Activated T-helper 17 cell treated with anti-CD3 and anti-CD28 coated beads, Interleukin-2, amount 50 U/mL, for 72 hours (primary cell): ENCODE results near the gene DNAJC30. TPM values are rescaled to one million over a fixed set of nuclear protein-coding genes. Genes with fewer than 3 reads are reported as not detected.
"Not testable (repeated sequence)": the region's sequence is repeated elsewhere in the genome, so short reads cannot be mapped to it uniquely, and the experiment has no call there.

ENCODE experiments used
- ATAC-seq: fragments of 150-1000 bp; cut with Tn5 transposase; replicated peaks from 2 replicates; pipeline ENCODE4 v1.10.0; 2021; ENCODE audit warnings: mild to moderate bottlenecking, moderate library complexity
- H3K27ac Mint-ChIP-seq: one replicate; pipeline ENCODE4 v1.8.0; 2022; ENCODE audit warnings: mixed read lengths
- H3K27me3 Mint-ChIP-seq: one replicate; pipeline ENCODE4 v1.8.0; 2022; ENCODE audit warnings: mixed read lengths
- H3K36me3 Mint-ChIP-seq: one replicate; pipeline ENCODE4 v1.8.0; 2022; ENCODE audit warnings: low read depth, mild to moderate bottlenecking, mixed read lengths
- H3K4me1 Mint-ChIP-seq: one replicate; pipeline ENCODE4 v1.8.0; 2022; ENCODE audit warnings: mixed read lengths
- H3K4me3 Mint-ChIP-seq: one replicate; pipeline ENCODE4 v1.8.0; 2022; ENCODE audit warnings: mild to moderate bottlenecking, mixed read lengths
- H3K9me3 Mint-ChIP-seq: one replicate; pipeline ENCODE4 v1.8.0; 2022; ENCODE audit warnings: mixed read lengths
- total RNA-seq, 2 donors: library from RNA; stranded (reverse); gene quantifications; one replicate each; pipeline ENCODE4 v1.2.3, GENCODE V29; 2022

DNAJC30 gene
- total RNA-seq, 2 donors from 2014 or later, result 5.3 to 7.6 TPM

DNA sequence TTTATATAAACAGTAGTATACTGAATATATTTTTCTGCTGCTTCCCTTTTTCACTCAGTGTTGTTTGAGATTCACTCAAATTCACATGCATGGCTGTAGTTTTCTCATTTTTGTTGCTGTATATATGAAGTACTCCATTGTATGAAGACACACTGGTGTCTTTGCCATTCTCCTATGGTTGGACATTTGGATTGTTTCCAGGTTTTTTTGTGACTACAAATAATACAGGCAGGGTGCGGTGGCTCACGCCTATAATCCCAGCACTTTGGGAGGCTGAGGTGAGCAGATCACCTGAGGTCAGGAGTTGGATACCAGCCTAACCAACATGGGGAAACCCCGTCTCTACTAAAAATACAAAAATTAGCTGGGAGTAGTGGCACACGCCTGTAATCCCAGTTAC is 22.7 kb downstream of the DNAJC30 start:
- H3K4me1 Mint-ChIP-seq, ATAC-seq, H3K27ac Mint-ChIP-seq, H3K9me3 Mint-ChIP-seq, H3K4me3 Mint-ChIP-seq, H3K36me3 Mint-ChIP-seq: not testable (repeated sequence)
- H3K27me3 Mint-ChIP-seq, result peaks cover 23% of the 10 kb centered on the region

DNA sequence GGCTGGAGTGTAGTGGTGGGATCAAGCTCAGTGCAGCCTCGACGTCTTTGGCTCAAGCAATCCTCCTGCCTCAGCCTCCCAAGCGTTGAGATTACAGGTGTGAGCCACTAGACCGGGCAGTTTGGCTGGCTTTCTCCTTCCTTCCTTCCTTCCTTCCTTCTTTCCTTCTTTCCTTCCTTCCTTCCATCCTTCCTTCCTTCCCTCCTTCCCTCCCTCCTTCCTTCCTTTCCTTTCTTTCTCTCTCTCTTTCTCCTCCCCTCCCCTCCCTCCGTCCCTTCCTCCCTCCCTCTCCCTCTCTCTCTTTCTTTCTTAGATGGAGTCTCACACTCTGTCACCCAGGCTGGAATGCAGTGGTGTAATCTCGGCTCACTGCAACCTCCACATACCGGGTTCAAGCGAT is 23.3 kb downstream of the DNAJC30 start:
- Mint-ChIP-seq H3K9me3 (no peaks in the 10 kb centered on the region), H3K4me1 (peaks cover 9% of the 10 kb centered on the region), H3K27me3 (peaks cover 24% of the 10 kb centered on the region), H3K27ac (no peak overlapping the region), H3K4me3 (no peak overlapping the region), H3K36me3 (no peaks in the 10 kb centered on the region)
- no peak for ATAC-seq

DNA sequence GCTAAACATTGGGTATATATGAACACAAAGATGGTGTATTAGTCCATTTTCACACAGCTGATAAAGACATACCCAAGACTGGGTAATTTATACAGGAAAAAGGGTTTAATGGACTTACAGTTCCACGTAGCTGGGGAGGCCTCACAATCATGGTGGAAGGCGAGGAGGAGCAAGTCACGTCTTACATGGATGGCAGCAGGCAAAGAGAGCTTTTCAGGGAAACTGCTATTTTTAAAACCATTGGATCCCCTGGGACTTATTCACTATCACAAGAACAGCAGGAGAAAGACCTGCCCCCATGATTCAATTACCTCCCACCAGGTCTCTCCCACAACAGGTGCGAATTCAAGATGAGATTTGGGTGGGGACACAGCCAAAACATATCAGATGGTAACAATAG is 27.9 kb downstream of the DNAJC30 start:
- not testable (repeated sequence) for H3K36me3 Mint-ChIP-seq, H3K4me1 Mint-ChIP-seq, H3K4me3 Mint-ChIP-seq, H3K27ac Mint-ChIP-seq, ATAC-seq, H3K9me3 Mint-ChIP-seq
- H3K27me3 Mint-ChIP-seq, result peaks cover 20% of the 10 kb centered on the region

DNA sequence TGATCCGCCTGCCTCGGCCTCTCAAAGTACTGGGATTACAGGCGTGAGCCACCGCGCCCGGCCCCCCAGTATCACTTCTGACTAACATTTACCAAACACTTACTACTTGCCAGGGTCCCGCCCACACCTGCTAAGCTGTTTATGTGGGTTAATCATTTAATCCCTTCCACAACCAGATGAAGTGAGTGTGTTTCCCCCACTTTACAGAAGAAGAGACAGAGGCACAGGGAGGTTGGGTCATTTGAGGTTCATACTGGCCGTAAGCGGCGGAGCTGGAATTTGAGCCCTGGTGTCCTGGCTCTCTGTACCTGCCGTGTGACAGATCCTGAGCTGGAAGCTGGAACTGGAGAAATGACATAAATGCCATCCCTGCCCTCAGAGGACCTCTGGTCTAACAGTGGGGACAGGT is 30.7 kb downstream of the DNAJC30 start:
- ATAC-seq, result no peak
- H3K27ac Mint-ChIP-seq, result no peak overlapping the region
- peaks cover 38% of the 10 kb centered on the region for H3K27me3 Mint-ChIP-seq
- no peak overlapping the region for H3K4me3 Mint-ChIP-seq
- peaks cover 16% of the 10 kb centered on the region for H3K4me1 Mint-ChIP-seq
- H3K36me3 Mint-ChIP-seq, result no peaks in the 10 kb centered on the region
- H3K9me3 Mint-ChIP-seq, result no peaks in the 10 kb centered on the region

DNA sequence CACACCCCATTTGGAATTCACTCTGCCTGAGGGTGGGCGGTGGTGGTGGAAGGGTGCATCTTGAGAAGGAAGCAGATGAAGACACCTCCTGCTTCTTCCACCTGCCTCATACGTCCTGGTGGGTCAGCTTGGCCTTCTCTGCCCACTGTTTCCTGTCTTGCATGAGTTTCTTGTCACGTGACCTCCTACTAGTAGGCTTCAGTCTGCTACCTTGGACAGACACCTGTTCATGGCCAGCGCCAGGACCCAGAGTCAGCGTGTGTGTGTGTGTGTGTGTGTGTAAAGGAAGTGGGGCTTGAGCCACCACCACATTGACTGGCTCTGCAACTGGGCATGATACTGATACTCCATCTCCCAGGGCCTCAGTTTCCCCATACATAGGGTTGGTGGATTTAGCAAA is 32.7 kb downstream of the DNAJC30 start:
- Mint-ChIP-seq H3K27ac (no peak overlapping the region), H3K36me3 (no peaks in the 10 kb centered on the region), H3K9me3 (no peaks in the 10 kb centered on the region), H3K27me3 (peaks cover 49% of the 10 kb centered on the region), H3K4me3 (no peak overlapping the region), H3K4me1 (peaks cover 16% of the 10 kb centered on the region)
- ATAC-seq, result no peak

DNA sequence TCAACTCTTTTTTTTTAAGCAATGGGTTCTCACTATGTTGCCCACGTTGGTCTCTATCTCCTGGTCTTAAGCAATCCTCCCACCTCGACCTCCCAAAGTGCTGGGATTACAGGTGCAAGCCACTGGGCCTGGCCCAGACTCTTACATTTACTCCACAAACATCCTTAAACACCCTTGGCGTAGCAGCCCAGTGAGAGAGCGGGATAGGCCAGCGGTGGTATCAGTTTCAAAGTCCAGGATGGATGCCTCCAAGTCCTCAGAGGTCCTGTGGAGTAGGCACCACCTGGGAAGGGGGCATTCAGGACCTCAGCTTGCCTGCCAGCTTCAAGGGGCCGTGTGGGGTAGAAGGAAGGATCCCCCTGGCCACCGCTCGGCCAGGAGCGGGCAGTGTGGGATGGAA is 33.7 kb downstream of the DNAJC30 start:
- ATAC-seq, result no peak
- no peak overlapping the region for H3K27ac Mint-ChIP-seq
- peaks cover 16% of the 10 kb centered on the region for H3K4me1 Mint-ChIP-seq
- peaks cover 44% of the 10 kb centered on the region for H3K27me3 Mint-ChIP-seq
- no peaks in the 10 kb centered on the region for H3K36me3 Mint-ChIP-seq
- H3K9me3 Mint-ChIP-seq, result no peaks in the 10 kb centered on the region
- H3K4me3 Mint-ChIP-seq, result peak overlapping the region; percentile 62

DNA sequence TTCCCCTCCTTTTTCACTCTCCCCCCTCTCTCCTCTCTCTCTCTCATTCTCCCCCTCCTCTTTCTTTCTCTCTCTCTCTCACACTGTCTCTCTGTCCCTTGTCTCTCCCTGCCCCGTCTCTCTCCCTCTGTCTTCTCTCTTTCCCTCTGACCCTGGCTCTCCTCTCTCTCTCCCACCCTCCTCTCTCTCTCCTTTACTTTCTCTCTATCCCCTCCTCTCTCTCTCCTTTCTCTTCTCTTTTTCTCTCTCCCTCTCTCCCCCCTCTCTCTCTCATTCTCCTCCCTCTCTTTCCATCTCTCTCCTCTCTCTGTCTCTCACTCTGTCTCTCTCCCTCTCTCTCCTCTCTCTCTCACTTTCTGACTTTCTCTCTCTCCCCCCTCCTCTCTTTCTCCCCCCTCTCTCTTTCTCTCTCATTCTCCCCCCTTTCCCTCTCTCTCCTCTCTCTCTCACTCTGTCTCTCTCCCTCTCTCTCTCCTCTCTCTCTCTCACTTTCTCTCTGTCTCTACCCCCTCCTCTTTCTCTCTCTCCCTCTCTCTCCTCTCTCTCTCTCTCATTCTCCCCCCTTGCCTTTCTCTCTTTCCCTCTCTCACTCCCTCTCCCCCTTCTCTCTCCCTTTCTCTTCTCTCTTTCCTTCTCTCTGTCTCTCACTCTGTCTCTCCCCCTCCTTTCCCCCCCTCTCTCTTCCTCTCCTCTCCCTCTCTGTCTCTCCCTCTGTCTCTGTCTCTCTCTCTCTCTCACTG is 34.5 kb downstream of the DNAJC30 start:
- Mint-ChIP-seq H3K36me3 (no peaks in the 10 kb centered on the region), H3K4me3 (peak overlapping the region; percentile 62), H3K27ac (peak overlapping the region; percentile 40), H3K9me3 (no peaks in the 10 kb centered on the region), H3K4me1 (peaks cover 16% of the 10 kb centered on the region), H3K27me3 (peaks cover 44% of the 10 kb centered on the region)
- ATAC-seq, result no peak

DNA sequence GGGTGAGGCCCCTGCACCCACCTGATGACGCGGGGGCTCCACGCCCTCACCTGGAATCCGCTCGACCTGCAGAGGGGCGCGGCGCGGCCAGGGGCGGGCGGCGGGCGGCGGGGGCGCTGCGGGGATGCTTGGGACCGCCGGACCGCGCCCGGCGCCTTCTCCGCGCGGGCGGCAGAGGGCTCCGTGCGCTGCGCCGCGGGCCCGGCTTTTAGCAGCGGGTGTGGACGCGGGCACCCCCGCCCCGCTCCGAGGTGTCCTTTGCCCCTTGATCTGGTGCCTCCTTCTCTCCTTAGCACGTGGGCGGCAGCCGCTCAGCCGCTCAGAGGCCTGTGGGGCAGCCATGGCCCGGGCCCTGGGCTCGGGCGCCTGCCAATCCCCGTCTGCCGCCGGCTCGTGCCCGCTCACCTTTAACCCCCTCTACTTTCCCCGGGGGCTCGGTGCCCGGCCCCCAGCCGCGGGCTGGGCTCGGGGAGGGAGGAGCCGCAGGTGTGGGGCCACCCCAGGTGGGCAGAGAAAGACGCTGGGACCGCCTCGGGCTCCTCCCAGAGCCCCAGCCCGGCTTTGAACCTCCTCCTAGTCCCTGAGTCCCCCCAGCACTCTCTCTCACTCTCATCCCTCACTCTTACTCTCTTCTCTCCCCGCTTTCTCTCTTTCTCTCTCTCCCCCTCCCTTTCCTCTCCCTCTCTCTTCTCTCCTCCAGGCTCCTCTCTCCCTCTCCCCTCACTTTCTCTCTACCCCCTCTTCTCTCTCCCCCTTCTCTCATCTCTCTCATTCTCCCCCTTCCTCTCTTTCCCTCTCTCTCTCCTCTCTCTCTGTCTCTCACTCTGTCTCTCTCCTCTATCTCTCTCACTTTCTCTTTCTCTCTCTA is 35.3 kb downstream of the DNAJC30 start:
- peaks cover 16% of the 10 kb centered on the region for H3K4me1 Mint-ChIP-seq
- peak overlapping the region; percentile 40 for H3K27ac Mint-ChIP-seq
- H3K27me3 Mint-ChIP-seq, result peaks cover 43% of the 10 kb centered on the region
- ATAC-seq, result peak; percentile 72
- peak overlapping the region; percentile 62 for H3K4me3 Mint-ChIP-seq
- no peaks in the 10 kb centered on the region for H3K36me3 Mint-ChIP-seq
- no peaks in the 10 kb centered on the region for H3K9me3 Mint-ChIP-seq

DNA sequence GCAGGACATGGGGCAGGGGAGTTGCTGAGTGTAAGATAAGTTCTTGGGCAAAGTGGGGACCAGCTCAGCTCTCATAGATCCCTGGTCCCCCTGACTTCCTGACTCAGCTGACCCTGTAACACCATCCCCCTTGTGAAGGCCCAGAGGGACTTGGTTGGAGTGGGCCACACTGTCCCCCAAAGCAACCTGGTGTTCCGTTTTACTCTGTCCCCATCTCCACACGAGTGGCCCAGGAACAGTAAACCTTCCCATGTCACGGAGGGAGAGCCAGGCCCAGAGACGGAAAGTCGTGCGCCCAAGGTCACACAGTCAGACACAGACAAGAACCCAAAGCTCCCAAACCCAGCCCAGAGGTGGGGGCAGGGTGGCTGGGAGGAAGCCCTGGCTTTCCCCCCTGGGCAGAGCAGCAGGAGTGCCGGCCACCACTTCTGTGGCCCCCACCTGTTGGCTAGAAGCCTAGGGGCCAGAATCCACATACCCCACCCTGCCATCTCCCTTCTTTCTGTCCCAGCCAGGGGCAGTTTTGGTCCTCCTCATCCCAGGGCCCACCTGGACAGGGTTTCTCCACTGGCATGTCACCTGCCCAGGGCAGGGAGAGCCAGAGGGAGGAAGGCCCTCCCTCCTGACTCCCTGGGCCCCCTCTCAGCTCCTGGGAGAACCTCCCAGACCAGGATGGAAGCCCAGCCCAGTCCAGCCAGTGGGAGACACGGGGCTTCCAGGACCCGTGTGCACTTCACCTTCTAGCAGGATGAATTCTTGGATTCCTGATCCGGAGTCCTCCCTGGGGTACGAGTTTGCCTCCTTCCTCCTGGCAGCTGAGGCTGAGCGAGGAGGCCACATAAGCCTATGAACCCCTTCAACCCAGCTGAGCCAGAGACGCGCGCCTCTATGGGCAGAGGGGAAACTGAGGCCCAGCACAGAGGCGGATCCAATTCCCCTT is 36.2 kb downstream of the DNAJC30 start:
- Mint-ChIP-seq H3K4me3 (no peak overlapping the region), H3K4me1 (peaks cover 16% of the 10 kb centered on the region), H3K36me3 (no peaks in the 10 kb centered on the region), H3K27ac (no peak overlapping the region), H3K27me3 (peaks cover 38% of the 10 kb centered on the region), H3K9me3 (peaks cover under 1% of the 10 kb centered on the region)
- no peak for ATAC-seq

DNA sequence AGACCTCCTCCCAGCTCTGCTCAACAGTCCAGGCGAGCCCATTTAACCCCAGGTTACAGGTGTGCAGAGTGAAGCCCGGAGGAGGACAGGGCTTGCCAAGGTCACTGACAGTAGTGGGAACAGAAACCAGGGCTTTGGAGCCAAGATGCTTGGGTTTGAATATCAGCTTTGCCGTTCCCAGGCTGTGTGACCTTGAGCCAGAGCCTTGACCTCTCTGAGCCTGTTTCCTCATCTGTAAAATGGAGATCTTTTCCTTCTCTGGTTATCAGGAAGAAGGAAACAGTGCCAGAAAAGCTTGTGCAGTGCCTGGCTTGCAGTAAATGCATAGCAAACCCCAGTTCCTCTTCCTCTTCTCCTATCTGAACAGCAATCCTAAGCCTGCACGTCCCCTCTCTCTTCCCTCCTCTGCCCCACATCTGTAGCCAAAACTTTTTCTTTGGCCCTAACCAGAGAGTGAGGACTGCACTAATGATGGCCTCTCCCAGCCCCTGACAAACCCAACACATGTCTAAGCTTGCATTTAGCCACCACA is 37.5 kb downstream of the DNAJC30 start:
- ATAC-seq, result no peak
- no peaks in the 10 kb centered on the region for H3K36me3 Mint-ChIP-seq
- peaks cover 36% of the 10 kb centered on the region for H3K27me3 Mint-ChIP-seq
- H3K27ac Mint-ChIP-seq, result no peak overlapping the region
- H3K4me1 Mint-ChIP-seq, result peaks cover 16% of the 10 kb centered on the region
- no peak overlapping the region for H3K4me3 Mint-ChIP-seq
- peaks cover 4% of the 10 kb centered on the region for H3K9me3 Mint-ChIP-seq

DNA sequence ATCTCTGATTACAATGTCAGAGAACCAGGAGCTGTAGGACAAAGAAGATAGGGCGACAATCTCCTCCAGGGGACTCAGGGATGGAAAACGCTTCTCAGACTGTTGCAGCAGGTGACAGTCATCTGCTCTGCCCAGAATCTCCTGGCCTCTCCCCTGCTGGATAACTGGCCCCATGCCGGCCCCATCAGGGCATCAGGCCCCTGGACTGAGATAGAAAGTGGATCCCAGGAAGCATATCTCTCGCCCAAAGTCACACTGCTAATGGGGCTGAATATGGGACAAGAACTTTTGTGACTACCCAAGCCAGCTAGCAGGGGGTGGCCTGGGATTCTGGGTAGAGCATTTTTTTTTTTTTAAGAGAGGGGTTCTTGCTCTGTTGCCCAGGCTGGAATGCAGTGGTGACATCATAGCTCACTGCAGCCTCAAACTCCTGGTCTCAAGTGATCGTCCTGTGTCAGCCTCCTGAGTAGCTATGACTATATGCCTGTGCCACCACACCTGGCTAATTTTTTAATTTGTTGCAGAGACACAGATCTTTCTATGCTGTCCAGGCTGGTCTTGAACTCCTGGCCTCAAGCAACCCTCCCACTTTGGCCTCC is 38.5 kb downstream of the DNAJC30 start:
- Mint-ChIP-seq H3K27me3 (peaks cover 33% of the 10 kb centered on the region), H3K4me1 (peaks cover 16% of the 10 kb centered on the region), H3K4me3 (no peak overlapping the region), H3K27ac (no peak overlapping the region), H3K9me3 (peaks cover 4% of the 10 kb centered on the region), H3K36me3 (no peaks in the 10 kb centered on the region)
- ATAC-seq, result no peak

DNA sequence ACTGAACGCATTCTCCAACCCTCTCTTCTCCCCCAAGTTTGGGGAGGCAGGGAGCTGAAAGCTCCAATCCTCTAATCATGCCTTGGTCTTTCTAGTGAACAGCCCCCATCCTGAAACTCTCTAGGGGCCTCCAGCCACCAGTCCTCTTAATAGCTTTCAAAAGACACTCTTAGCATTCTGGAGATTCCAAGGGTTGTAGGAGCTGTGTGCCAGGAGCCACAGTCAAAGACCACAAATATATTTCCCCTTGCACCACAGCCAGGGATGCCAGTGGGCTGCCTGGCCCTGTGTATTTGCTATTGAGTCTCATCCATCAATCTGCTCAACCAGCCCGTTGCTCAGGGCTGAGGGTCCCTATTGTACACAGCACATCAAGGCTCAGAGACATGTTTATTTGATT is 40.4 kb downstream of the DNAJC30 start:
- no peaks in the 10 kb centered on the region for H3K36me3 Mint-ChIP-seq
- H3K9me3 Mint-ChIP-seq, result peaks cover 4% of the 10 kb centered on the region
- no peaks in the 10 kb centered on the region for H3K4me1 Mint-ChIP-seq
- ATAC-seq, result no peak
- H3K27me3 Mint-ChIP-seq, result peaks cover 17% of the 10 kb centered on the region
- no peak overlapping the region for H3K4me3 Mint-ChIP-seq
- no peak overlapping the region for H3K27ac Mint-ChIP-seq

DNA sequence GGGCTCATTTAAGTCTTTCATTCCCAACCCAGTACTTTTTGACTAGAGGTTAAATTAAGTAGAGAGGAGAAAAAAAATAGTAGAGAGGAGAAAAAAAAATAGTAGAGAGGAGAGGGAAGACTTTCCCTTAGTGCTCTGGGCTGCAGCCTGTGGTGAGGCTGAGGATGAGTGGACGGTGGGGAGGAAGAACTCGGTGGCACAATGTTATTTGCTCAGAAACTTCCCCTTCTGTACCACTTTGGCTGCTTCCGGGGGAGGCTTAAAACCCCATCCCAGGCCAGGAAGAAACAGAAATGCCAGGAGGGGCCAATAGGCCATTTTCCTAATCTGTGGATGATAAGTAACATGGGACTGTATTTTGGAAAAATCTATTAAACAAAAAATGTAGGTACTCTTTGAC is 44.3 kb downstream of the DNAJC30 start:
- no peak overlapping the region for H3K27ac Mint-ChIP-seq
- peaks cover 15% of the 10 kb centered on the region for H3K27me3 Mint-ChIP-seq
- no peaks in the 10 kb centered on the region for H3K4me1 Mint-ChIP-seq
- H3K36me3 Mint-ChIP-seq, result no peaks in the 10 kb centered on the region
- H3K9me3 Mint-ChIP-seq, result peaks cover 4% of the 10 kb centered on the region
- ATAC-seq, result no peak
- no peak overlapping the region for H3K4me3 Mint-ChIP-seq
